CD4-positive, CD25-positive, alpha-beta regulatory T cell (primary cell): ENCODE data around the gene VWA3A. TPM values are rescaled to one million over a fixed set of nuclear protein-coding genes. Genes with fewer than 3 reads are reported as not detected.

Experiments used
- ATAC-seq, 2 donors: fragments of 150-1000 bp; cut with Tn5 transposase; one replicate each; pipeline ENCODE4 v1.10.0; 2021; ENCODE audit warnings: low read depth in 2 of 2, moderate number of reproducible peaks in 2 of 2, moderate library complexity in 1 of 2
- DNase-seq, 3 donors: peaks; one replicate each; pipeline versions ENCODE4 v3.0.0 to v3.0.0-alpha.2; 2012 to 2022; ENCODE audit warnings: mixed read lengths in 1 of 3
- H3K27ac ChIP-seq: one replicate; pipeline ENCODE4 v1.7.0; 2013; ENCODE audit warnings: mild to moderate bottlenecking, low read length; ENCODE audit not compliant: insufficient read depth, poor library complexity, severe bottlenecking
- H3K27me3 ChIP-seq: one replicate; pipeline ENCODE4 v1.7.0; 2013; ENCODE audit warnings: low read length; ENCODE audit not compliant: control insufficient read depth, insufficient read depth
- H3K36me3 ChIP-seq: one replicate; pipeline ENCODE4 v1.7.0; 2013; ENCODE audit warnings: mild to moderate bottlenecking, low read length, moderate library complexity; ENCODE audit not compliant: control insufficient read depth, insufficient read depth
- H3K4me1 ChIP-seq: 2 replicates; pipeline ENCODE4 v1.7.0; 2013; ENCODE audit warnings: mild to moderate bottlenecking, low read length; ENCODE audit not compliant: insufficient read depth, control insufficient read depth, poor library complexity, severe bottlenecking
- H3K4me3 ChIP-seq: one replicate; pipeline ENCODE4 v1.7.0; 2013; ENCODE audit warnings: low read depth, mild to moderate bottlenecking, low read length, moderate library complexity
- H3K9me3 ChIP-seq, 2 experiments: 1 replicate in 1 of 2; 2 replicates in 1 of 2; pipeline ENCODE4 v1.7.0; 2013; ENCODE audit warnings: low read length in 2 of 2, mild to moderate bottlenecking in 1 of 2, moderate library complexity in 1 of 2; ENCODE audit not compliant: control insufficient read depth in 2 of 2
- H3K27ac Mint-ChIP-seq, 3 donors: one replicate each; pipeline ENCODE4 v1.8.0; 2020 to 2022; ENCODE audit warnings: mild to moderate bottlenecking in 3 of 3, mixed read lengths in 3 of 3, moderate library complexity in 2 of 3
- H3K27me3 Mint-ChIP-seq: one replicate; pipeline ENCODE4 v1.8.0; 2022; ENCODE audit warnings: mild to moderate bottlenecking, mixed read lengths
- H3K36me3 Mint-ChIP-seq: one replicate; pipeline ENCODE4 v1.8.0; 2020; ENCODE audit warnings: mixed read lengths
- H3K4me1 Mint-ChIP-seq, 4 donors: one replicate each; pipeline ENCODE4 v1.8.0; 2020 to 2022; ENCODE audit warnings: mixed read lengths in 4 of 4, mild to moderate bottlenecking in 1 of 4
- H3K4me3 Mint-ChIP-seq, 4 donors: one replicate each; pipeline ENCODE4 v1.8.0; 2020 to 2022; ENCODE audit warnings: mild to moderate bottlenecking in 4 of 4, mixed read lengths in 4 of 4, moderate library complexity in 3 of 4
- H3K9me3 Mint-ChIP-seq, 7 donors: one replicate each; pipeline ENCODE4 v1.8.0; 2020 to 2022; ENCODE audit warnings: mixed read lengths in 7 of 7, mild to moderate bottlenecking in 3 of 7, moderate library complexity in 2 of 7
- polyA plus RNA-seq, 4 donors: library from polyadenylated mRNA; unstranded; fragments of 300-500 nt; fragmentation: Illumina TruSeq; gene quantifications; one replicate each; pipeline ENCODE4 v1.2.3, GENCODE V29; 2021
- total RNA-seq: library from RNA; stranded (reverse); gene quantifications from one replicate; pipeline ENCODE4 v1.2.3, GENCODE V29; 2022

VWA3A gene
- total and polyA plus RNA-seq, 5 donors from 2014 or later: 0.37 TPM; not detected in 4

DNA sequence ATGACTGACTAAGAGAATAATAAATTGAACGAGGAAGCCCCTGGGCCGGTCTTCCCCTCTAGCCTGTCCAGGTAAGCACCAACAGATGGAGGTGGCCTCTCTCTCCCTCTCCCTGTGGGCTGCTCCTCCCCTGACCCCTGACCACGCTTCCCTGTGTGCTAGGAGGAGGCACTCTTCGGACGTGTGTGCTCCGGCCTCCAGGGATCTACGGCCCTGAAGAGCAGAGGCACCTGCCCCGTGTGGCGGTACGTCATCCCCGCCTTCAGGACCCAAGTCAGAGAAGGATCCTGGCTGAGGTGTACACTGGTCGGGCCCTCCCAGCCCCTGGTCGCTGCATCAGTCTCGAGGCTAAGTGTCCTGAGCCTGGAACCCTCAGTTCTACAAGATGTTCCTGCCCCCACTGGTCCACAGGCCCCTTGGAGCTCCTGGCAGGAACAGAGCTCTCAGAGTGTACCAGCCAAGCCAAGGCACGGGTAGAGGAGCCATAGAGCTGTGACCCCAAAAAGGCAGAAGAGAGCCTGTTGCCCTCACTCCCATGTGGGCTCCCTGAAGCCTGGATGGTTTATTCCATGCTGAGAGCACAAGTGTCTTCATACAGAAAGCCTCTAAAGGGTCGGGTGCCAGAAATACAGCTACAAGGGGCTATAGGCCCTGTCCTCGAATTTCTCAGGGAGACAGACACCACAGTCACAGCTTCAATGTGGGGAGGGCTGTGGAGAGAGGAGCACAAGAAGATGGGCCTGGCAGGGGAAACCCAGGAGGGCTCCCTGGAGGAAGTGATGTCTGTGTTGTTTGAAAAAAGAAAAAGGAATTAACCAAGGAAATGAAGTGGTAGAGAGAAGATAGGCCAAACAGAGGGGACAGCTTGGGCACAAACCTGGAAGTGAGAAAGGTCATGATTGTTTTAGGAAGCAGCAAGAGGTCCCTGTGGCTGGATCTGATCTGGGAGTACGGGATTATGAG is 85.9 kb downstream of the VWA3A start:
- Histone ChIP-seq H3K27ac (no peak overlapping the region), H3K4me1 (no peaks in the 10 kb centered on the region), H3K9me3 (no peaks in the 10 kb centered on the region), H3K4me3 (no peak overlapping the region), H3K27me3 (no peaks in the 10 kb centered on the region), H3K36me3 (no peaks in the 10 kb centered on the region)
- ATAC-seq (no peak), DNase-seq (no peak)
- H3K4me3 Mint-ChIP-seq: no peak overlapping the region
- peaks cover 9% of the 10 kb centered on the region for H3K36me3 Mint-ChIP-seq
- peaks cover 0 to 3% (median 0%) of the 10 kb centered on the region in 4 donors for H3K4me1 Mint-ChIP-seq
- no peak overlapping the region for H3K27ac Mint-ChIP-seq
- H3K27me3 Mint-ChIP-seq: peaks cover 5% of the 10 kb centered on the region
- no peaks in the 10 kb centered on the region for H3K9me3 Mint-ChIP-seq

DNA sequence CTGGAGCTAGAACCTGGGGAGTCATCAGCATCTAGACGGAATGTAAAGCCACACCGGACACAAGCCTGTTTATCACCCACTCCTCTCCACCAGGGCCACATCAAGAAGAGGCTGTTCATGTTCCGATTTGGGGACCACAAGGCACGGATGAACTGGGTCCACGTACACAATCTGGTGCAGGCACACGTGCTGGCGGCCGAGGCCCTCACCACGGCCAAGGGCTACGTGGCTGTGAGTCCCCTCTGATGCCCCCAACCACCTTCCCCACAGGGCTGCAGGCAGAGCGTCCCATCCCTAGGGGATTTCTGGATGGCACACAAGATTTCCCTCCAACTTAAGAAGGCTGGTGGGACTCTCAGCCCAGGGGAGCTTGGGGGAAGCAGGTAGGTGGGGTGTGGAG is 89.1 kb downstream of the VWA3A start:
- no peaks in the 10 kb centered on the region for H3K9me3 ChIP-seq
- no peak for ATAC-seq
- H3K4me1 ChIP-seq: no peaks in the 10 kb centered on the region
- Mint-ChIP-seq H3K36me3 (peaks cover 9% of the 10 kb centered on the region), H3K4me1 (no peaks in the 10 kb centered on the region), H3K4me3 (no peak overlapping the region), H3K9me3 (no peaks in the 10 kb centered on the region), H3K27ac (no peak overlapping the region), H3K27me3 (peaks cover 5% of the 10 kb centered on the region)
- H3K36me3 ChIP-seq: no peaks in the 10 kb centered on the region
- DNase-seq: no peak
- H3K27me3 ChIP-seq: no peaks in the 10 kb centered on the region
- H3K27ac ChIP-seq: no peak overlapping the region
- H3K4me3 ChIP-seq: no peak overlapping the region

DNA sequence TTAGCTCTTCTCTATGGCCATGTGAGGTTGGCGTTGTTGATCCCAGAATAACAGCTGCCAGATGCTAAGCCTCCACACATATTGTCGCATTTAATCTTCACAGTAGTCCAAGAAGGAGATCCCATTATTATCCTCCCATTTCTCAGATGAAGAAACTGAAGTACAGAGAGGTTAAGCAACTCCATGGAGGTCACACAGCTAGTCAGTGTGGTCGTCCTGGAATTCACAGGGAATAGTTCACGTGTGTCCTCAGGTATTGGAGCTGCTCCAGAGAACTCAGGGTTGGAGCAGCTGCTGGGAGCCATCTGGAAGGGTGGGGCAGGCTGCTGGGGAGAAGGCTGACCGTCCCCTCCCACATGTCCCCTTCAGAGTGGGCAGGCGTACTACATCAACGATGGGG is 89.5 kb downstream of the VWA3A start:
- no peak for DNase-seq
- Mint-ChIP-seq H3K27me3 (peaks cover 5% of the 10 kb centered on the region), H3K36me3 (peaks cover 9% of the 10 kb centered on the region), H3K9me3 (no peaks in the 10 kb centered on the region), H3K4me3 (no peak overlapping the region), H3K4me1 (no peaks in the 10 kb centered on the region), H3K27ac (no peak overlapping the region)
- Histone ChIP-seq H3K4me3 (no peak overlapping the region), H3K9me3 (no peaks in the 10 kb centered on the region), H3K27ac (no peak overlapping the region), H3K27me3 (no peaks in the 10 kb centered on the region), H3K36me3 (no peaks in the 10 kb centered on the region), H3K4me1 (no peaks in the 10 kb centered on the region)
- ATAC-seq: no peak

DNA sequence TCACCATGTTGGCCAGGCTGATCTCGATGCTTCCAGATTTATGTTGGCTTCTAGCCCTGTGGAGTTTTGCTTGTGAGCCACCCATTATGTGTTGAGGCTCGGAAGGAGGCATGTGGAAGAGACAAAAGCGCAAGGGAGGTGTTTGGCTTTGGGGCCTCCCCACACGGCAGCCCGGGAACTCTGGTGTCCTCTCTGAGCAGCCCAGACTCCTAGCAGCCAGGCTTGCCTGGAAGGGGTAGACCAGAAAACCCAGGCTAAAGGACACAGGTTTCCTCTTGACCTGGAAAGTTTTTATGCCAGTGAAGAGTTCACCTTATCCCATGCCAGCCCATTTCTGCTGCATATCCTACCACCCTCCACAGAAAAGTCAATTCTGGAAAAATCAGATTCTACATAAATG is 91.0 kb downstream of the VWA3A start:
- Histone ChIP-seq H3K4me1 (peaks cover 6% of the 10 kb centered on the region), H3K27ac (no peak overlapping the region), H3K36me3 (no peaks in the 10 kb centered on the region), H3K27me3 (no peaks in the 10 kb centered on the region), H3K9me3 (no peaks in the 10 kb centered on the region), H3K4me3 (no peak overlapping the region)
- peaks cover 0 to 12% (median 3%) of the 10 kb centered on the region in 4 donors for H3K4me1 Mint-ChIP-seq
- H3K36me3 Mint-ChIP-seq: peaks cover 9% of the 10 kb centered on the region
- no peak for ATAC-seq
- no peaks in the 10 kb centered on the region for H3K9me3 Mint-ChIP-seq
- H3K4me3 Mint-ChIP-seq: no peak overlapping the region
- H3K27me3 Mint-ChIP-seq: peaks cover 5% of the 10 kb centered on the region
- peak overlapping the region in 1 of 3 donors; percentile 1 for H3K27ac Mint-ChIP-seq
- no peak for DNase-seq

DNA sequence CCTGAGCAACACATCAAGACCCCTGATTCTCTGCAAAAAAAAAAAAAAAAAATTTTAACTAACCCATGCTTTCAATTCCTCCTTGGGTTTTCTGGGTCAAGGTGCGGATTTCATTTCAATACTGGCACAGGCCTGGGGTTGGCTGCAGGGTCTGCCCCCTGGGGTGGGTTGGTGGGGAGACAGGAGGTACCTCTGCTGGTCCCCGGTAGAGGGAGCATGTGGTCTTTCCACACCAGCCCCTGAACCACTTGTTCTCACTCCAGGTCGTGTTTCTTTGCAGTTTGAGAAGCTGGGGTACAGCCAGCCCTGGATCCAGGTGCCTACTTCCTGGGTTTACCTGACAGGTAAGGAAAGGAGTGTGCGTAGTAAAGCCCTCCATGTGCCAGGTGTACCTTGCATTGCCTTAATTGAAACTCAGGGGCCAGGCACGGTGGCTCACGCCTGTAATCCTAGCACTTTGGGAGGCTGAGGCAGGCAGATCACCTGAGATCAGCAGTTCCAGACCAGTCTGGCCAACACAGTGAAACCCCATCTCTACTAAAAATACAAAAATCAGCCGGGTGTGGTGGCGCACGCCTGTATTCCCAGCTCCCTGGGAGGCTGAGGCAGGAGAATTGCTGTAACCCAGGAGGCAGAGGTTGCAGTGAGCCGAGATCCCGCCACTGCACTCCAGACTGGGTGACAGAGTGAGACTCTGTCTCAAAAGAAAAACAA is 91.7 kb downstream of the VWA3A start:
- no peaks in the 10 kb centered on the region for H3K9me3 ChIP-seq
- Mint-ChIP-seq H3K9me3 (no peaks in the 10 kb centered on the region), H3K4me1 (peaks cover 5 to 19% (median 8%) of the 10 kb centered on the region in 4 donors), H3K36me3 (peaks cover 9% of the 10 kb centered on the region), H3K27me3 (peaks cover 5% of the 10 kb centered on the region), H3K4me3 (no peak overlapping the region), H3K27ac (no peak overlapping the region)
- H3K27me3 ChIP-seq: no peaks in the 10 kb centered on the region
- no peak overlapping the region for H3K27ac ChIP-seq
- ATAC-seq (no peak), DNase-seq (no peak)
- no peaks in the 10 kb centered on the region for H3K36me3 ChIP-seq
- H3K4me1 ChIP-seq: peaks cover 14% of the 10 kb centered on the region
- H3K4me3 ChIP-seq: no peak overlapping the region

DNA sequence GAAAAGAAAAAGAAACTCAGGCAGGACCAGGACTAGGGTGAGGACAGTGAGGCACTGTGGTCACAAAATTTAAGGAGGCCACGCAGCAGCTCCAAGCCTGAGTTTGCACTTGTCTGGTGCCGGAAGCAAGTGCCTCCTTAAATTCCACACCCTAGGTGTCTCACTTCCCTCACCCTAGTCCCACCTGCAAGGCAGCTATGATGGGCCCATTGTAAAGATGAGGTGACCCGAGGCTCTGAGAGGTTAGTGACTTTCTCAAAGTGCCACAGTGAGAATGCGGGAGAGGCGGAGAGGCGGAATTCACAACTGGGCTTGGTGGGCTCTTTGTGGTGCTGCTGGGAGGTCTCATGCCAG is 92.3 kb downstream of the VWA3A start:
- H3K36me3 Mint-ChIP-seq: peaks cover 9% of the 10 kb centered on the region
- H3K27me3 Mint-ChIP-seq: peaks cover 5% of the 10 kb centered on the region
- H3K4me3 ChIP-seq: no peak overlapping the region
- H3K4me3 Mint-ChIP-seq: no peak overlapping the region
- H3K27ac Mint-ChIP-seq: no peak overlapping the region
- peaks cover 5 to 24% (median 12%) of the 10 kb centered on the region in 4 donors for H3K4me1 Mint-ChIP-seq
- no peak for ATAC-seq
- no peaks in the 10 kb centered on the region for H3K36me3 ChIP-seq
- DNase-seq: no peak
- H3K9me3 Mint-ChIP-seq: no peaks in the 10 kb centered on the region
- no peaks in the 10 kb centered on the region for H3K9me3 ChIP-seq
- no peak overlapping the region for H3K27ac ChIP-seq
- peaks cover 19% of the 10 kb centered on the region for H3K4me1 ChIP-seq
- no peaks in the 10 kb centered on the region for H3K27me3 ChIP-seq

DNA sequence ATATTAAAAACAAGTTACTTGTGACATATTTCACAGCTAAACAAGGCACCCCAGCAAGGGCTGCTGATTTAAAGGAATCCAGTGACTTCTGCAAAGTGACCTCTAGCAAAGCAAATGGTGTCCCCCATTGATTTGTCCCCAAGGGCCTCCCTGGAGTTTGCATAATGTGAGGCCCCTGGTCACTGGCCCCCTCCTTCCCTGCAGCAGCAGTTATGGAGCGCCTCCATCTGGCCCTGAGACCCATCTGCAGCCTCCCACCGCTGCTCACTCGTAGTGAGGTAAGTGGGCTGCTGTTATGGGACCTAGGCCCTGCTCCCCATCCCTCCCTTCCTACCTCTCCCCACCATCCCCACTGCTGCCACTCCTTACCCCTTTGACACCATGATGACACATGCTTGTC is 94.2 kb downstream of the VWA3A start:
- H3K36me3 Mint-ChIP-seq: peaks cover 4% of the 10 kb centered on the region
- no peaks in the 10 kb centered on the region for H3K36me3 ChIP-seq
- peaks cover 5 to 38% (median 14%) of the 10 kb centered on the region in 4 donors for H3K4me1 Mint-ChIP-seq
- no peaks in the 10 kb centered on the region for H3K27me3 ChIP-seq
- H3K4me3 Mint-ChIP-seq: no peak overlapping the region
- H3K9me3 Mint-ChIP-seq: no peaks in the 10 kb centered on the region
- H3K27ac Mint-ChIP-seq: peak overlapping the region; percentile 54 to 59 (median 56)
- H3K4me3 ChIP-seq: no peak overlapping the region
- H3K27ac ChIP-seq: peak overlapping the region; percentile 100
- DNase-seq: no peak
- no peaks in the 10 kb centered on the region for H3K9me3 ChIP-seq
- ATAC-seq: no peak
- no peaks in the 10 kb centered on the region for H3K27me3 Mint-ChIP-seq
- peaks cover 26% of the 10 kb centered on the region for H3K4me1 ChIP-seq
